Right ventricle myocardium superior (tissue), 1 donor: ENCODE results near the gene PI3. TPM values are rescaled to one million over a fixed set of nuclear protein-coding genes. Genes with fewer than 3 reads are reported as not detected.
"Not testable (repeated sequence)": the region's sequence is repeated elsewhere in the genome, so short reads cannot be mapped to it uniquely, and the experiment has no call there.

Source experiments
- ATAC-seq: fragments of 200-7000 bp; cut with Tn5 transposase; one replicate; pipeline ENCODE4 v1.9.1; 2020; ENCODE audit warnings: mild to moderate bottlenecking; ENCODE audit not compliant: poor library complexity
- DNase-seq: peaks from one replicate; pipeline ENCODE4 v3.0.0-alpha.2; 2020
- intact Hi-C: fragments of 100-400 bp; cut with DNase I; formaldehyde crosslinking; loops from one replicate; pipeline ENCODE4 v1.11.2; 2022
- long read RNA-seq: library from polyadenylated mRNA; unstranded; transcript quantifications from one replicate; pipeline ENCODE4 v2.0.0, GENCODE V29; 2021
- total RNA-seq: library from RNA; stranded (reverse); fragmentation: NEBNext Ultra II Directional; extraction: Animal tissue kit (Norgen Biotek cat#: 25700); gene quantifications from one replicate; pipeline ENCODE4 v1.2.1, GENCODE V29; 2021
- donor health status: DM: no; HTN: yes; CAD: no; lungs with severe emphysema.

Gene PI3
- not detected for total RNA-seq
- long read RNA-seq: 0 reads

GRCh38 chr20:45174434-45175364, at the start of gene PI3:
TSS of gene PI3 (plus strand) at chr20:45174902. CDS start at chr20:45174923, 21 bp downstream.
- intact Hi-C loops: no loop called here

GRCh38 chr20:45128099-45128498, 46.6 kb upstream of the PI3 start:
- intact Hi-C loops: no loop called here
- DNase-seq (no peak), ATAC-seq (no peak)

More at GRCh38 chr20:45174434-45175364, at the start of gene PI3:
- DNase-seq: peak; percentile 43
- no peak for ATAC-seq

GRCh38 chr20:45136911-45137310, 37.8 kb upstream of the PI3 start:
- DNase-seq (no peak), ATAC-seq (no peak)
- intact Hi-C loops: no loop called here

- intact Hi-C loops: no loop called here
- ATAC-seq: no peak
- DNase-seq: peak; percentile 72
Observed at GRCh38 chr20:45138561-45139300, 36.0 kb upstream of the PI3 start.

- DNase-seq, ATAC-seq, intact Hi-C loops: not testable (repeated sequence)
Observed at GRCh38 chr20:45139733-45140375, 34.8 kb upstream of the PI3 start.

- no peak for DNase-seq
- no peak for ATAC-seq
- intact Hi-C loops: no loop called here
Observed at GRCh38 chr20:45140836-45141235, 33.9 kb upstream of the PI3 start.

- DNase-seq (no peak), ATAC-seq (no peak)
- intact Hi-C loops: no loop called here
Observed at GRCh38 chr20:45149062-45149461, 25.6 kb upstream of the PI3 start.

- ATAC-seq (no peak), DNase-seq (no peak)
Observed at GRCh38 chr20:45152405-45152804, 22.3 kb upstream of the PI3 start.

GRCh38 chr20:45153147-45153546, 21.6 kb upstream of the PI3 start:
- intact Hi-C loops: no loop called here
- no peak for DNase-seq
- ATAC-seq: no peak

More at GRCh38 chr20:45152405-45152804, 22.3 kb upstream of the PI3 start:
- intact Hi-C loops: no loop called here

GRCh38 chr20:45153752-45154151, 20.9 kb upstream of the PI3 start:
- intact Hi-C loops: no loop called here
- DNase-seq (no peak), ATAC-seq (no peak)

GRCh38 chr20:45154183-45154582, 20.5 kb upstream of the PI3 start:
- DNase-seq (no peak), ATAC-seq (no peak)
- intact Hi-C loops: no loop called here

- ATAC-seq, intact Hi-C loops, DNase-seq: not testable (repeated sequence)
Observed at GRCh38 chr20:45154794-45155193, 19.9 kb upstream of the PI3 start.

- intact Hi-C loops: no loop called here
- no peak for ATAC-seq
- DNase-seq: no peak
Observed at GRCh38 chr20:45156713-45157112, 18.0 kb upstream of the PI3 start.

- peak; percentile 22 for ATAC-seq
- intact Hi-C loops: no loop called here
- no peak for DNase-seq
Observed at GRCh38 chr20:45157962-45158361, 16.7 kb upstream of the PI3 start.

GRCh38 chr20:45163083-45163803, 11.5 kb upstream of the PI3 start:
- no peak for DNase-seq
- intact Hi-C loops: no loop called here
- ATAC-seq: no peak

- intact Hi-C loops: no loop called here
- DNase-seq (no peak), ATAC-seq (no peak)
Observed at GRCh38 chr20:45164906-45165305, 9.8 kb upstream of the PI3 start.

GRCh38 chr20:45173522-45173921, 1.2 kb upstream of the PI3 start:
- no peak for ATAC-seq

GRCh38 chr20:45176526-45177267, 2.0 kb downstream of the PI3 start:
- DNase-seq: no peak
- ATAC-seq: no peak
- intact Hi-C loops: no loop called here

More at GRCh38 chr20:45173522-45173921, 1.2 kb upstream of the PI3 start:
- no peak for DNase-seq
- intact Hi-C loops: no loop called here
